Right forelimb (tissue), 1 donor: ENCODE data around the gene VPS8.
"Not testable (repeated sequence)": the region's sequence is repeated elsewhere in the genome, so short reads cannot be mapped to it uniquely, and the experiment has no call there.

Source experiments
- DNase-seq: peaks from one replicate; pipeline ENCODE4 v3.0.0-alpha.2; 2018

The VPS8 gene

GRCh38 chr3:184873141-184873540 lies 61.2 kb downstream of the VPS8 start:
- DNase-seq: no peak

- DNase-seq: no peak
These were observed 63.0 kb downstream of the VPS8 start for GRCh38 chr3:184874709-184875644.

- DNase-seq: no peak
These were observed 68.5 kb downstream of the VPS8 start for GRCh38 chr3:184880276-184881019.

GRCh38 chr3:184884359-184885017 lies 72.5 kb downstream of the VPS8 start:
- no peak for DNase-seq

- DNase-seq: no peak
These were observed 73.1 kb downstream of the VPS8 start for GRCh38 chr3:184885112-184885511.

GRCh38 chr3:184887574-184887973 lies 75.6 kb downstream of the VPS8 start:
- no peak for DNase-seq

- no peak for DNase-seq
These were observed 77.4 kb downstream of the VPS8 start for GRCh38 chr3:184889312-184889904.

- no peak for DNase-seq
These were observed 82.1 kb downstream of the VPS8 start for GRCh38 chr3:184894051-184894450.

GRCh38 chr3:184895350-184895749 lies 83.4 kb downstream of the VPS8 start:
- no peak for DNase-seq

- no peak for DNase-seq
These were observed 84.4 kb downstream of the VPS8 start for GRCh38 chr3:184896336-184896735.

- no peak for DNase-seq
These were observed 88.1 kb downstream of the VPS8 start for GRCh38 chr3:184899953-184900595.

GRCh38 chr3:184907031-184907430 lies 95.1 kb downstream of the VPS8 start:
- not testable (repeated sequence) for DNase-seq

- DNase-seq: no peak
These were observed 96.0 kb downstream of the VPS8 start for GRCh38 chr3:184907681-184908649.

- DNase-seq: no peak
These were observed 96.9 kb downstream of the VPS8 start for GRCh38 chr3:184908859-184909258.

- no peak for DNase-seq
These were observed 98.7 kb downstream of the VPS8 start for GRCh38 chr3:184910664-184911063.

GRCh38 chr3:184911570-184911969 lies 99.6 kb downstream of the VPS8 start:
- DNase-seq: no peak

GRCh38 chr3:184912163-184912562 lies 100.2 kb downstream of the VPS8 start:
- DNase-seq: no peak

GRCh38 chr3:184914628-184915027 lies 102.7 kb downstream of the VPS8 start:
- no peak for DNase-seq

GRCh38 chr3:184918750-184919149 lies 106.8 kb downstream of the VPS8 start:
- no peak for DNase-seq

GRCh38 chr3:184919651-184920050 lies 107.7 kb downstream of the VPS8 start:
- no peak for DNase-seq

GRCh38 chr3:184924547-184924946 lies 112.6 kb downstream of the VPS8 start:
- DNase-seq: no peak
